Endothelial cell (in vitro differentiated cells): Measurements from ENCODE around the gene NEIL1. TPM values are rescaled to one million over a fixed set of nuclear protein-coding genes. Genes with fewer than 3 reads are reported as not detected.
A peak's percentile ranks its signal among the peaks of the same experiment; 100 is the strongest.
"Not testable (repeated sequence)": the region's sequence is repeated elsewhere in the genome, so short reads cannot be mapped to it uniquely, and the experiment has no call there.

ENCODE experiments used
- DNase-seq: peaks from one replicate; pipeline ENCODE4 v3.0.0; 2021; ENCODE audit warnings: low spot score
- H3K27ac Mint-ChIP-seq: one replicate; pipeline ENCODE4 v1.8.0; 2021; ENCODE audit warnings: mixed read lengths, inconsistent platforms; ENCODE audit not compliant: unreplicated experiment
- H3K27me3 Mint-ChIP-seq: one replicate; pipeline ENCODE4 v1.8.0; 2021; ENCODE audit warnings: mild to moderate bottlenecking, moderate library complexity, mixed read lengths, inconsistent platforms; ENCODE audit not compliant: unreplicated experiment
- H3K36me3 Mint-ChIP-seq: one replicate; pipeline ENCODE4 v1.8.0; 2021; ENCODE audit warnings: mild to moderate bottlenecking, low read depth, mixed read lengths, inconsistent platforms; ENCODE audit not compliant: unreplicated experiment
- H3K4me1 Mint-ChIP-seq: one replicate; pipeline ENCODE4 v1.8.0; 2021; ENCODE audit warnings: mild to moderate bottlenecking, mixed read lengths, inconsistent platforms; ENCODE audit not compliant: unreplicated experiment
- H3K4me3 Mint-ChIP-seq: one replicate; pipeline ENCODE4 v1.8.0; 2021; ENCODE audit warnings: mild to moderate bottlenecking, mixed read lengths, inconsistent platforms; ENCODE audit not compliant: unreplicated experiment
- H3K9me3 Mint-ChIP-seq: one replicate; pipeline ENCODE4 v1.8.0; 2021; ENCODE audit warnings: mixed read lengths, inconsistent platforms; ENCODE audit not compliant: unreplicated experiment
- CTCF ChIP-seq: fragments of 200-600 bp; sonication (generic); IDR thresholded peaks from one replicate; pipeline ENCODE4 v1.5.0; 2021; ENCODE audit warnings: antibody characterized with exemption; ENCODE audit not compliant: unreplicated experiment
- total RNA-seq: library from RNA; stranded (reverse); fragmentation: NEBNext Ultra II Directional; extraction: Animal tissue kit (Norgen Biotek cat#: 25700); gene quantifications from one replicate; pipeline ENCODE4 v1.2.1, GENCODE V29; 2021; ENCODE audit not compliant: unreplicated experiment

Gene NEIL1
- total RNA-seq, 1 donor from 2014 or later: 149 TPM

GRCh38 chr15:75306188-75306587, 40.7 kb upstream of the NEIL1 start:
- no peak for TF ChIP-seq CTCF
- Mint-ChIP-seq H3K27ac (no peak overlapping the region), H3K9me3 (no peaks in the 10 kb centered on the region), H3K4me1 (no peaks in the 10 kb centered on the region), H3K36me3 (no peaks in the 10 kb centered on the region), H3K4me3 (no peak overlapping the region), H3K27me3 (peaks cover 1% of the 10 kb centered on the region)
- no peak for DNase-seq

- no peaks in the 10 kb centered on the region for H3K36me3 Mint-ChIP-seq
- no peaks in the 10 kb centered on the region for H3K4me1 Mint-ChIP-seq
- peaks cover 1% of the 10 kb centered on the region for H3K27me3 Mint-ChIP-seq
- peak; percentile 31 for TF ChIP-seq CTCF
- peak; percentile 74 for DNase-seq
- H3K27ac Mint-ChIP-seq: no peak overlapping the region
- H3K4me3 Mint-ChIP-seq: no peak overlapping the region
- no peaks in the 10 kb centered on the region for H3K9me3 Mint-ChIP-seq
These were observed 39.0 kb upstream of the NEIL1 start for GRCh38 chr15:75307778-75308390.

GRCh38 chr15:75309711-75310110, 37.1 kb upstream of the NEIL1 start:
- Mint-ChIP-seq H3K36me3 (no peaks in the 10 kb centered on the region), H3K9me3 (no peaks in the 10 kb centered on the region), H3K27me3 (peaks cover 4% of the 10 kb centered on the region), H3K27ac (no peak overlapping the region), H3K4me1 (no peaks in the 10 kb centered on the region), H3K4me3 (no peak overlapping the region)
- DNase-seq: no peak
- TF ChIP-seq CTCF: no peak

GRCh38 chr15:75312548-75312947, 34.3 kb upstream of the NEIL1 start:
- not testable (repeated sequence) for H3K9me3 Mint-ChIP-seq, H3K27ac Mint-ChIP-seq, H3K36me3 Mint-ChIP-seq, H3K4me3 Mint-ChIP-seq, H3K27me3 Mint-ChIP-seq, DNase-seq, H3K4me1 Mint-ChIP-seq

GRCh38 chr15:75313116-75313845, 33.6 kb upstream of the NEIL1 start:
- peaks cover 4% of the 10 kb centered on the region for H3K27me3 Mint-ChIP-seq
- no peaks in the 10 kb centered on the region for H3K4me1 Mint-ChIP-seq
- H3K9me3 Mint-ChIP-seq: no peaks in the 10 kb centered on the region
- no peak overlapping the region for H3K4me3 Mint-ChIP-seq
- H3K27ac Mint-ChIP-seq: peak overlapping the region; percentile 6
- no peaks in the 10 kb centered on the region for H3K36me3 Mint-ChIP-seq
- no peak for TF ChIP-seq CTCF
- DNase-seq: no peak
